Adrenal gland (tissue), 12 donors: ENCODE results near the gene TRAF2. TPM values are rescaled to one million over a fixed set of nuclear protein-coding genes. Genes with fewer than 3 reads are reported as not detected.
A peak's percentile ranks its signal among the peaks of the same experiment; 100 is the strongest.

Experiments used
- DNase-seq, 7 donors: peaks; one replicate each; pipeline ENCODE4 v3.0.0-alpha.2; 2019 to 2020
- H3K27ac ChIP-seq, 5 donors: fragments of 200-600 bp; sonication (generic) in 4 of 5; 1 replicate in 3 of 5; 2 replicates in 2 of 5; pipeline versions ENCODE4 v1.5.1 to v1.8.0; 2016 to 2020; ENCODE audit warnings: mild to moderate bottlenecking in 1 of 5
- H3K27me3 ChIP-seq: fragments of 200-600 bp; 2 replicates; pipeline ENCODE4 v1.8.0; 2021
- H3K36me3 ChIP-seq, 2 donors: fragments of 200-600 bp; replicated peaks in 1 of 2; 1 replicate in 1 of 2; 2 replicates in 1 of 2; pipeline versions ENCODE4 v1.5.1 to v1.8.0; 2018 to 2022
- H3K4me1 ChIP-seq, 2 donors: fragments of 200-600 bp; replicated peaks in 1 of 2; 1 replicate in 1 of 2; 2 replicates in 1 of 2; pipeline versions ENCODE4 v1.5.1 to v1.8.0; 2018 to 2021
- H3K4me3 ChIP-seq, 4 donors: fragments of 200-600 bp; sonication (generic) in 3 of 4; one replicate each; pipeline ENCODE4 v1.5.1; 2016 to 2018
- H3K9me3 ChIP-seq, 3 donors: fragments of 200-600 bp; sonication (generic) in 1 of 3; replicated peaks in 1 of 3; 1 replicate in 2 of 3; 2 replicates in 1 of 3; pipeline versions ENCODE4 v1.5.1 to v1.8.0; 2016 to 2021
- POLR2A ChIP-seq, 2 donors: fragments of 450-650 bp; IDR thresholded peaks; one replicate each; pipeline ENCODE4 v1.6.1; 2017; ENCODE audit warnings: antibody characterized with exemption in 2 of 2, mild to moderate bottlenecking in 2 of 2, moderate library complexity in 1 of 2
- WGBS, 4 donors: extraction: QIAGEN DNeasy Blood & Tissue Kit in 2 of 4; methylation state at CpG; one replicate each; pipeline versions ENCODE4 v1.1.5 to v1.1.7; 2013 to 2017; 5-methylcytosine and 5-hydroxymethylcytosine counted together
- intact Hi-C, 2 donors: fragments of 100-400 bp; cut with DNase I; formaldehyde crosslinking; loops; one replicate each; pipeline versions ENCODE4 v1.14.1 to v1.15.0; 2022 to 2023
- polyA plus RNA-seq, 3 donors: library from polyadenylated mRNA; stranded (reverse); fragments of 200-250 nt in 2 of 3; fragments of 350-450 nt in 1 of 3; fragmentation: Illumina TruSeq in 1 of 3; extraction: RNeasy Lipid Tissue Mini Kit (QIAGEN cat#74804) in 1 of 3; gene quantifications; one replicate each; pipeline ENCODE4 v1.2.3, GENCODE V29; 2013 to 2014
- total RNA-seq, 9 donors: library from RNA; depleted of rRNA in 4 of 9; stranded (reverse); fragments of >200 nt in 4 of 9; fragments of 120-200 nt in 1 of 9; fragmentation: NEBNext Ultra II Directional in 1 of 9; extraction: Animal tissue kit (Norgen Biotek cat#: 25700) in 1 of 9; gene quantifications; one replicate each; pipeline versions ENCODE4 v1.1.0 to v1.2.4, GENCODE V29; 2013 to 2023
- TF ChIP-seq, protein P1 (sequence below), 6 experiments: fragments of 450-650 bp in 4 of 6; fragments of 200-600 bp in 2 of 6; sonication (generic) in 1 of 6; IDR thresholded peaks; 1 replicate in 5 of 6; 2 replicates in 1 of 6; pipeline versions ENCODE4 v1.5.1 to v1.8.0; 2016 to 2021; ENCODE audit warnings: antibody characterized with exemption in 6 of 6, mild to moderate bottlenecking in 2 of 6, moderate library complexity in 1 of 6
- donor health status: healthy with polysubstance abuse.
- donor health status: Bipolar disorder and iron deficiency.
- donor health status: DM: yes; HTN: yes; CAD: no.
- donor health status: DM: no; HTN: no; CAD: no.
- donor health status: DM: no; HTN: no; CAD: no.
- donor health status: DM: yes; HTN: yes; CAD: no.

Gene TRAF2
- total and polyA plus RNA-seq, 12 donors, result 3.4 to 24.7 (median 10.6) TPM

- H3K4me1 ChIP-seq, result peaks cover 6 to 12% of the 10 kb centered on the region in 2 donors
- H3K4me3 ChIP-seq, result no peak overlapping the region
- no peak overlapping the region for H3K27ac ChIP-seq
- DNase-seq, result no peak
- H3K27me3 ChIP-seq, result no peaks in the 10 kb centered on the region
- peaks cover 0 to 27% of the 10 kb centered on the region in 2 donors for H3K36me3 ChIP-seq
- intact Hi-C loops, result no loop called here
- 91 to 95% (median 93%) methylated on average over 8 of the region's 8 CpGs for WGBS, 4 donors
- TF ChIP-seq, protein P1, sequence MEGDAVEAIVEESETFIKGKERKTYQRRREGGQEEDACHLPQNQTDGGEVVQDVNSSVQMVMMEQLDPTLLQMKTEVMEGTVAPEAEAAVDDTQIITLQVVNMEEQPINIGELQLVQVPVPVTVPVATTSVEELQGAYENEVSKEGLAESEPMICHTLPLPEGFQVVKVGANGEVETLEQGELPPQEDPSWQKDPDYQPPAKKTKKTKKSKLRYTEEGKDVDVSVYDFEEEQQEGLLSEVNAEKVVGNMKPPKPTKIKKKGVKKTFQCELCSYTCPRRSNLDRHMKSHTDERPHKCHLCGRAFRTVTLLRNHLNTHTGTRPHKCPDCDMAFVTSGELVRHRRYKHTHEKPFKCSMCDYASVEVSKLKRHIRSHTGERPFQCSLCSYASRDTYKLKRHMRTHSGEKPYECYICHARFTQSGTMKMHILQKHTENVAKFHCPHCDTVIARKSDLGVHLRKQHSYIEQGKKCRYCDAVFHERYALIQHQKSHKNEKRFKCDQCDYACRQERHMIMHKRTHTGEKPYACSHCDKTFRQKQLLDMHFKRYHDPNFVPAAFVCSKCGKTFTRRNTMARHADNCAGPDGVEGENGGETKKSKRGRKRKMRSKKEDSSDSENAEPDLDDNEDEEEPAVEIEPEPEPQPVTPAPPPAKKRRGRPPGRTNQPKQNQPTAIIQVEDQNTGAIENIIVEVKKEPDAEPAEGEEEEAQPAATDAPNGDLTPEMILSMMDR (IDR thresholded peaks at IDR 0.05), result no peak
- no peak for TF ChIP-seq POLR2A (IDR thresholded peaks at IDR 0.05)
- H3K9me3 ChIP-seq, result no peaks in the 10 kb centered on the region
Observed at GRCh38 chr9:136936645-136937170, 50.4 kb downstream of the TRAF2 start.

GRCh38 chr9:136937186-136938001 is 51.1 kb downstream of the TRAF2 start:
- no peak overlapping the region for H3K27ac ChIP-seq
- WGBS, 4 donors, result 85 to 94% (median 93%) methylated on average over 8 to 15 of the region's 15 CpGs
- H3K9me3 ChIP-seq, result no peaks in the 10 kb centered on the region
- peaks cover 8 to 12% of the 10 kb centered on the region in 2 donors for H3K4me1 ChIP-seq
- TF ChIP-seq POLR2A (IDR thresholded peaks at IDR 0.05), result no peak
- TF ChIP-seq, protein P1 (IDR thresholded peaks at IDR 0.05), result no peak
- no peak for DNase-seq
- no peak overlapping the region for H3K4me3 ChIP-seq
- peaks cover 0 to 34% of the 10 kb centered on the region in 2 donors for H3K36me3 ChIP-seq
- H3K27me3 ChIP-seq, result no peaks in the 10 kb centered on the region
- intact Hi-C loops, result no loop called here

DNA sequence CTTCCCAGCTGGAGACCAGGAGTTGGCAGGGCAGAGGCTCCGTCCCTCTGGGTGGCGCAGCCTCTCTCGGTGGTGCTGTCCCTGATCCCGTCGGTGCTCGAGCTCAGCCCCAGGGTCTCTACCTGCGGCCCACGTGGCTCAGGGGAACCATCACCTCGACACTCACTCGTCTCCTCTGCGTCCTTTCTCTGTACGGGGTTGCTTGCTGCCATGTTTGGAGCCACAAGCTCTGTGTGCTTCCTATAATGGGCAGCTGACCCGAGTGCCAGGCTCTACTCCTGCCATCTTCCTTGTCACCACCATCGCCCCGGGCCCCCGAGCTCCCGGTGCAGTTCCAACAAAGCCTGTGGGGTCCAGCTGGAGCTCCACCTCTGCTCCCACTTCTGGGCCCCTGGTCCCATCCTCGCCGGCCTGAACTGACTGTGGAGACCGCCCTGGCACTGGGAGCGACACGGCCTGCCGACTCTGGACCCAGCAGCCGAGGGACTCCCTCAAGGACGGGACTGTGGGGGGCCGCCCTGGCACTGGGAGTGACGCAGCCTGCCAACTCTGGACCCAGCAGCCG is 53.2 kb downstream of the TRAF2 start:
- Histone ChIP-seq H3K4me1 (peaks cover 21 to 23% of the 10 kb centered on the region in 2 donors), H3K27ac (peak overlapping the region in 4 of 5 donors; percentile 74 to 85 (median 78)), H3K4me3 (no peak overlapping the region), H3K36me3 (peaks cover 0 to 40% of the 10 kb centered on the region in 2 donors), H3K27me3 (no peaks in the 10 kb centered on the region), H3K9me3 (no peaks in the 10 kb centered on the region)
- DNase-seq, result peak in 2 of 7 donors; percentile 37 to 63
- 67 to 81% (median 69%) methylated on average over 10 to 28 of the region's 28 CpGs for WGBS, 4 donors
- intact Hi-C loops, result no loop called here
- TF ChIP-seq POLR2A (IDR thresholded peaks at IDR 0.05), result no peak
- TF ChIP-seq, protein P1 (IDR thresholded peaks at IDR 0.05), result no peak

DNA sequence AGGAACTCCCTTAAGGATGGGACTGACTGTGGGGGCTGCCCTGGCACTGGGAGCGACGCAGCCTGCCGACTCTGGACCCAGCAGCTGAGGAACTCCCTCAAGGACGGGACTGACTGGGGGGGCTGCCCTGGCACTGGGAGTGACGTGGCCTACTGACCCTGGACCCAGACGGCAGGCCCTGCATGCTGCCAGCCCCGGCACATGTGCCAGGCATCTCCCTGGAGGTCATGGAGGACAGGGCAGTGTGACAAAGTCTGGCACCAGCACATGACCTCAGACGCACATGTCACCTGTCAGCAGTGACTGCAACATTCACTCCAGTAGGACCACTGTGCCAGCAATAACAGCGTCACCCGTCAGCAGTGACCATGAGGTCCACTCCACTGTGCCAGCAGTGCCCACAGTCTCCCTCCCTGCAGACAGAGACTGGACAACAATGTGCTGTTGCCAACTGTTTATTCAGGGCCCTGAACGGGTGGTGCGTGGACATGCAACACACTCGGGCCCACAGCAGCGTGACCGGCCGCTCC is 53.7 kb downstream of the TRAF2 start:
- Histone ChIP-seq H3K4me1 (peaks cover 21 to 23% of the 10 kb centered on the region in 2 donors), H3K9me3 (no peaks in the 10 kb centered on the region), H3K27me3 (no peaks in the 10 kb centered on the region), H3K27ac (peak overlapping the region in 4 of 5 donors; percentile 74 to 85 (median 78)), H3K36me3 (peaks cover 0 to 40% of the 10 kb centered on the region in 2 donors), H3K4me3 (no peak overlapping the region)
- TF ChIP-seq POLR2A (IDR thresholded peaks at IDR 0.05), result peak in 1 of 2 donors; percentile 74
- TF ChIP-seq, protein P1 (IDR thresholded peaks at IDR 0.05), result no peak
- 31 to 45% (median 45%) methylated on average over 7 to 16 of the region's 16 CpGs; no CpG with 5 or more reads in 1 of the 4 donors for WGBS, 4 donors
- peak; percentile 92 to 98 (median 96) for DNase-seq
- intact Hi-C loops, result loop anchor here (5.0 to 10.0 kb wide), 4 partner anchors 55 to 95 kb away; partner anchors contain the start of genes AJM1 (in 1 of the 2), FUT7 (in 1 of the 2), MAMDC4 (in 1 of the 2) and PHPT1 (in 1 of the 2)
